IMR-90 (cell line): ENCODE measurements around the gene RARB. TPM values are rescaled to one million over a fixed set of nuclear protein-coding genes. Genes with fewer than 3 reads are reported as not detected.

Source experiments
- ATAC-seq: fragments of 200-7000 bp; cut with Tn5 transposase; 2 replicates; pipeline ENCODE4 v1.9.1; 2020; ENCODE audit warnings: low read depth, mild to moderate bottlenecking, moderate library complexity
- BruUV-seq: library from RNA; stranded (reverse); fragments of 400-500 nt; replicated peaks from 2 replicates; lab custom pipeline; 2021; lab: Mats Ljungman, UMichigan
- CTCF ChIA-PET: fragments of 300-600 bp; formaldehyde crosslinking; extraction: SDS; loops from one replicate; lab custom pipeline; 2021; ENCODE audit warnings: antibody characterized with exemption; lab: Yijun Ruan, JAX
- POLR2A ChIA-PET: fragments of 300-600 bp; sonication (Branson Sonifier 250); formaldehyde crosslinking; loops from one replicate; lab custom pipeline; 2022; ENCODE audit warnings: antibody characterized with exemption; ENCODE audit not compliant: unreplicated experiment; lab: Charles Lee
- DNase-seq: peaks from one replicate; pipeline ENCODE4 v3.0.0; 2013
- H2AFZ ChIP-seq: replicated peaks from 2 replicates; pipeline ENCODE3; 2013; ENCODE audit warnings: low read length, mild to moderate bottlenecking; ENCODE audit not compliant: poor library complexity
- H2AK5ac ChIP-seq: 2 replicates; pipeline ENCODE4 v1.6.1; 2013; ENCODE audit warnings: low read depth, low read length, inconsistent platforms
- H2AK9ac ChIP-seq: replicated peaks from 2 replicates; pipeline ENCODE3; 2013; ENCODE audit warnings: mild to moderate bottlenecking, low read depth, low read length, moderate library complexity; ENCODE audit not compliant: poor library complexity
- H2BK120ac ChIP-seq: 2 replicates; pipeline ENCODE4 v1.6.1; 2013; ENCODE audit warnings: low read depth, low read length, inconsistent platforms
- H2BK15ac ChIP-seq: 3 replicates; pipeline ENCODE4 v1.6.1; 2013; ENCODE audit warnings: low read depth, low read length, inconsistent platforms
- H2BK20ac ChIP-seq: 2 replicates; pipeline ENCODE4 v1.6.1; 2013; ENCODE audit warnings: low read depth, mild to moderate bottlenecking, inconsistent platforms, low read length, moderate library complexity
- H2BK5ac ChIP-seq: 2 replicates; pipeline ENCODE4 v1.6.1; 2013; ENCODE audit warnings: mild to moderate bottlenecking, low read depth, low read length, inconsistent platforms; ENCODE audit not compliant: poor library complexity, severe bottlenecking
- H3K14ac ChIP-seq: replicated peaks from 2 replicates; pipeline ENCODE4 v1.6.1; 2013; ENCODE audit warnings: low read depth, low read length, inconsistent platforms
- H3K18ac ChIP-seq: 2 replicates; pipeline ENCODE4 v1.6.1; 2013; ENCODE audit warnings: low read depth, low read length, control low read depth
- H3K23ac ChIP-seq: 2 replicates; pipeline ENCODE4 v1.6.1; 2013; ENCODE audit warnings: low read depth, low read length, inconsistent platforms
- H3K27ac ChIP-seq: 2 replicates; pipeline ENCODE4 v1.5.1; 2013; ENCODE audit warnings: mild to moderate bottlenecking, control low read depth, low read length; ENCODE audit not compliant: insufficient read depth
- H3K27me3 ChIP-seq: 2 replicates; pipeline ENCODE4 v1.6.1; 2013; ENCODE audit warnings: low read length; ENCODE audit not compliant: control insufficient read depth, insufficient read depth
- H3K36me3 ChIP-seq: 2 replicates; pipeline ENCODE4 v1.6.1; 2013; ENCODE audit warnings: low read length, mixed read lengths; ENCODE audit not compliant: control insufficient read depth, insufficient read depth
- H3K4ac ChIP-seq: 2 replicates; pipeline ENCODE4 v1.6.1; 2013; ENCODE audit warnings: low read depth, low read length, inconsistent platforms
- H3K4me1 ChIP-seq: 2 replicates; pipeline ENCODE4 v1.6.1; 2013; ENCODE audit warnings: low read length, mixed read lengths; ENCODE audit not compliant: control insufficient read depth, insufficient read depth
- H3K4me2 ChIP-seq: 2 replicates; pipeline ENCODE4 v1.6.1; 2013; ENCODE audit warnings: low read depth, mild to moderate bottlenecking, control low read depth, low read length, moderate library complexity
- H3K4me3 ChIP-seq: 2 replicates; pipeline ENCODE4 v1.5.1; 2013; ENCODE audit warnings: low read depth, mild to moderate bottlenecking, control low read depth, low read length, moderate library complexity; ENCODE audit not compliant: insufficient read depth
- H3K56ac ChIP-seq: 2 replicates; pipeline ENCODE4 v1.6.1; 2013; ENCODE audit warnings: low read length, inconsistent platforms; ENCODE audit not compliant: insufficient read depth; ENCODE audit errors: extremely low read depth
- H3K79me1 ChIP-seq, 2 experiments: 2 replicates each; pipeline ENCODE4 v1.6.1; 2013; ENCODE audit warnings: low read length in 2 of 2, inconsistent platforms in 1 of 2, low read depth in 1 of 2
- H3K9ac ChIP-seq: 2 replicates; pipeline ENCODE4 v1.6.1; 2013; ENCODE audit warnings: low read depth, low read length, control low read depth
- H3K9me1 ChIP-seq: 2 replicates; pipeline ENCODE4 v1.6.1; 2013; ENCODE audit warnings: low read length, inconsistent platforms; ENCODE audit not compliant: insufficient read depth
- H3K9me3 ChIP-seq: 2 replicates; pipeline ENCODE4 v1.6.1; 2013; ENCODE audit warnings: low read length; ENCODE audit not compliant: control insufficient read depth, insufficient read depth
- H4K20me1 ChIP-seq: 2 replicates; pipeline ENCODE4 v1.6.1; 2013; ENCODE audit warnings: low read length, inconsistent platforms; ENCODE audit not compliant: insufficient read depth
- H4K5ac ChIP-seq: 2 replicates; pipeline ENCODE4 v1.6.1; 2013; ENCODE audit warnings: mild to moderate bottlenecking, low read depth, low read length, control low read depth
- H4K8ac ChIP-seq, 2 experiments: 2 replicates each; pipeline ENCODE4 v1.6.1; 2013; ENCODE audit warnings: low read depth in 2 of 2, low read length in 2 of 2, control low read depth in 1 of 2, inconsistent platforms in 1 of 2
- H4K91ac ChIP-seq: 2 replicates; pipeline ENCODE4 v1.6.1; 2013; ENCODE audit warnings: low read depth, low read length, inconsistent platforms; ENCODE audit not compliant: insufficient read depth
- CEBPB ChIP-seq: IDR thresholded peaks from 2 replicates; pipeline ENCODE4 v1.6.1; 2012; ENCODE audit warnings: low read depth, low read length, improper control_type of control experiment
- CHD1 ChIP-seq: IDR thresholded peaks from 2 replicates; pipeline ENCODE4 v1.6.1; 2012; ENCODE audit warnings: low read depth, low read length, improper control_type of control experiment
- ELK1 ChIP-seq: fragments of 150-350 bp; IDR thresholded peaks from 2 replicates; pipeline ENCODE4 v1.6.1; 2016; ENCODE audit warnings: low read depth, mild to moderate bottlenecking, low read length, moderate library complexity, borderline replicate concordance
- POLR2A ChIP-seq: IDR thresholded peaks from 2 replicates; pipeline ENCODE4 v1.6.1; 2012; ENCODE audit warnings: mild to moderate bottlenecking, low read depth, low read length
- RAD21 ChIP-seq: IDR thresholded peaks from 2 replicates; pipeline ENCODE4 v1.6.1; 2012; ENCODE audit warnings: low read length, improper control_type of control experiment
- RFX5 ChIP-seq: IDR thresholded peaks from 2 replicates; pipeline ENCODE4 v1.8.0; 2012; ENCODE audit warnings: low read depth, mild to moderate bottlenecking, low read length, moderate library complexity
- SMC3 ChIP-seq: fragments of 150-350 bp; IDR thresholded peaks from 2 replicates; pipeline ENCODE4 v1.6.1; 2016; ENCODE audit warnings: low read depth, mild to moderate bottlenecking, antibody characterized with exemption, low read length, moderate library complexity
- USF2 ChIP-seq: fragments of 150-350 bp; IDR thresholded peaks from 2 replicates; pipeline ENCODE4 v1.6.1; 2017; ENCODE audit warnings: mild to moderate bottlenecking, antibody characterized with exemption, low read length, low read depth
- dilution Hi-C: fragments of 300-500 bp; cut with HindIII; formaldehyde crosslinking; loops from one replicate; pipeline ENCODE4 v1.14.3; 2018; ENCODE audit warnings: low sequenced_read_pairs; ENCODE audit not compliant: unreplicated experiment
- in situ Hi-C: fragments of 300-500 bp; cut with MboI; formaldehyde crosslinking; loops from 3 replicates; pipeline ENCODE4 v1.14.3; 2019; ENCODE audit warnings: low sequenced_read_pairs, inconsistent platforms, mixed read lengths
- intact Hi-C: fragments of 100-400 bp; cut with micrococcal nuclease; formaldehyde crosslinking; loops from 2 replicates; pipeline ENCODE4 v1.10.0; 2022
- polyA plus RNA-seq, 3 experiments: library from polyadenylated mRNA; depleted of rRNA; stranded (reverse); fragments of >200 nt; gene quantifications; 2 replicates each; pipeline ENCODE4 v1.2.3, GENCODE V29; 2012; ENCODE audit warnings: low replicate concordance in 1 of 3
- total RNA-seq: library from RNA; depleted of rRNA; stranded (reverse); fragments of >200 nt; gene quantifications from 2 replicates; pipeline ENCODE4 v1.2.3, GENCODE V29; 2012

Gene RARB
- total and polyA plus RNA-seq, 2 of the 4 experiments (the other 2 are of a cell fraction), result 0.53 to 1.4 TPM

GRCh38 chr3:25610779-25611178, 182.7 kb downstream of the RARB start:
- POLR2A ChIA-PET, result no interaction called here
- Histone ChIP-seq H2BK5ac (no peak overlapping the region), H3K27ac (no peak overlapping the region), H3K4me2 (no peak overlapping the region), H3K18ac (no peak overlapping the region), H3K79me1 (peaks cover 0 to 4% of the 10 kb centered on the region in 2 experiments; a peak in 1 of 4 replicates), H3K9me3 (no peaks in the 10 kb centered on the region), H3K4me3 (no peak overlapping the region), H3K14ac (no peak overlapping the region), H3K9me1 (no peaks in the 10 kb centered on the region), H2AK9ac (no peak overlapping the region), H4K5ac (no peak overlapping the region), H3K4me1 (no peaks in the 10 kb centered on the region), H2BK15ac (no peak overlapping the region), H2AFZ (no peak overlapping the region), H3K23ac (no peak overlapping the region), H4K8ac (no peak overlapping the region), H2BK120ac (no peak overlapping the region), H3K36me3 (peaks cover 20% of the 10 kb centered on the region; the same call in 1 of the 2 replicates), H3K9ac (no peak overlapping the region), H4K20me1 (no peaks in the 10 kb centered on the region), H3K27me3 (no peaks in the 10 kb centered on the region), H3K4ac (no peak overlapping the region), H4K91ac (no peak overlapping the region), H2BK20ac (no peak overlapping the region), H3K56ac (no peak overlapping the region), H2AK5ac (no peak overlapping the region)
- in situ Hi-C loops, result no loop called here
- intact Hi-C loops, result no loop called here
- dilution Hi-C loops, result no loop called here
- TF ChIP-seq CEBPB (no peak), RFX5 (no peak), RAD21 (no peak), SMC3 (no peak), CHD1 (no peak), USF2 (no peak), ELK1 (no peak), POLR2A (no peak)
- CTCF ChIA-PET, result no interaction called here
- no TSS peak for BruUV-seq
- DNase-seq, result no peak
- ATAC-seq, result no peak
